HAP-1 (cell line): ENCODE data around the gene POFUT2.

ENCODE experiments used
- DNase-seq, 2 experiments: peaks; one replicate each; pipeline ENCODE4 v3.0.0-alpha.2; 2016 to 2020; ENCODE audit warnings: low spot score in 2 of 2
- H3K27me3 ChIP-seq: fragments of 250-450 bp; sonication (Bioruptor Pico); 2 replicates; pipeline ENCODE4 v1.5.1; 2020; ENCODE audit warnings: low read depth, mild to moderate bottlenecking, moderate library complexity
- H3K36me3 ChIP-seq: fragments of 250-450 bp; sonication (Bioruptor Pico); replicated peaks from 2 replicates; pipeline ENCODE4 v1.5.1; 2020; ENCODE audit warnings: mild to moderate bottlenecking
- H3K4me1 ChIP-seq: fragments of 250-450 bp; sonication (Bioruptor Pico); 2 replicates; pipeline ENCODE4 v1.5.1; 2020; ENCODE audit warnings: mild to moderate bottlenecking
- H3K4me3 ChIP-seq: fragments of 250-450 bp; sonication (Bioruptor Pico); 2 replicates; pipeline ENCODE4 v1.5.1; 2020; ENCODE audit warnings: mild to moderate bottlenecking, moderate library complexity
- H3K9me3 ChIP-seq: fragments of 250-450 bp; sonication (Bioruptor Pico); 2 replicates; pipeline ENCODE4 v1.5.1; 2020; ENCODE audit warnings: mild to moderate bottlenecking, moderate library complexity
- in situ Hi-C: fragments of 300-500 bp; cut with MboI; formaldehyde crosslinking; loops from 3 replicates; pipeline ENCODE4 v1.14.3; 2020; ENCODE audit warnings: low sequenced_read_pairs, inconsistent platforms, mixed read lengths

The POFUT2 gene

DNA sequence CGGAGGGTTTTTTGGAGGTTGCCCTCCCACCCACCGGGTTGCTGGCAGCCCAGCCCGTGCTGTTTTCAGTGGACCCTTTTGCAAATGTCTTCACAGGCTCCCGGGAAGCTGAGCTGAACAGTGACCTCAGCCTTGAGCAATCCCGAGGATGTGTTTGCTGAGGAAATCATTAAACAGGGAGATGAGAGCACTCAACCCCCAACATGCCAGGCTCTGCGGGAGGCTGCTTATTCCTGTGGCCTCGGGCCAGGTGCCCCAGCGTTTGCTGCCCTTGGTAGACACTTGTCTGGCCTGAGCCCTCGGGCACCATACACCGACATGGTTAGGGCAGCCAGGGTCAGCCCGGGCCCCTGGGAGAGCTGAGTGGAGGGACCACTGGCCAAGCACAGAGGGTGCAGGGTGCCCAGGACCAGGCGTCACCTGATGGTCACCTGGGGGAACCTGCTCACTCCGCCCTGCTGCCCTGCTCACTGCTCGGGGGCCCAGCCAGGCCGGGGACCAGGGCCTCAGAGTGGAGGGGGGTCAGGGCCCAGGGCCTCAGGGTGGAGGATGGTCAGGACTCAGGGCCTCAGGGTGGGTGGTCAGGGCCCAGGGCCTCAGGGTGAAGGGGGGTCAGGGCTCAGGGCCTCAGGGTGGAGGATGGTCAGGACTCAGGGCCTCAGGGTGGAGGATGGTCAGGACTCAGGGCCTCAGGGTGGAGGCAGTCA is 42.5 kb upstream of the POFUT2 start:
- Histone ChIP-seq H3K4me3 (no peak overlapping the region), H3K4me1 (no peaks in the 10 kb centered on the region), H3K36me3 (no peaks in the 10 kb centered on the region), H3K27me3 (no peaks in the 10 kb centered on the region), H3K9me3 (no peaks in the 10 kb centered on the region)
- DNase-seq = no peak
- in situ Hi-C loops = no loop called here

GRCh38 chr21:45329261-45330074 is 41.8 kb upstream of the POFUT2 start:
- no peaks in the 10 kb centered on the region for H3K27me3 ChIP-seq
- H3K9me3 ChIP-seq = no peaks in the 10 kb centered on the region
- no peak for DNase-seq
- no peaks in the 10 kb centered on the region for H3K36me3 ChIP-seq
- in situ Hi-C loops = no loop called here
- H3K4me1 ChIP-seq = no peaks in the 10 kb centered on the region
- no peak overlapping the region for H3K4me3 ChIP-seq

DNA sequence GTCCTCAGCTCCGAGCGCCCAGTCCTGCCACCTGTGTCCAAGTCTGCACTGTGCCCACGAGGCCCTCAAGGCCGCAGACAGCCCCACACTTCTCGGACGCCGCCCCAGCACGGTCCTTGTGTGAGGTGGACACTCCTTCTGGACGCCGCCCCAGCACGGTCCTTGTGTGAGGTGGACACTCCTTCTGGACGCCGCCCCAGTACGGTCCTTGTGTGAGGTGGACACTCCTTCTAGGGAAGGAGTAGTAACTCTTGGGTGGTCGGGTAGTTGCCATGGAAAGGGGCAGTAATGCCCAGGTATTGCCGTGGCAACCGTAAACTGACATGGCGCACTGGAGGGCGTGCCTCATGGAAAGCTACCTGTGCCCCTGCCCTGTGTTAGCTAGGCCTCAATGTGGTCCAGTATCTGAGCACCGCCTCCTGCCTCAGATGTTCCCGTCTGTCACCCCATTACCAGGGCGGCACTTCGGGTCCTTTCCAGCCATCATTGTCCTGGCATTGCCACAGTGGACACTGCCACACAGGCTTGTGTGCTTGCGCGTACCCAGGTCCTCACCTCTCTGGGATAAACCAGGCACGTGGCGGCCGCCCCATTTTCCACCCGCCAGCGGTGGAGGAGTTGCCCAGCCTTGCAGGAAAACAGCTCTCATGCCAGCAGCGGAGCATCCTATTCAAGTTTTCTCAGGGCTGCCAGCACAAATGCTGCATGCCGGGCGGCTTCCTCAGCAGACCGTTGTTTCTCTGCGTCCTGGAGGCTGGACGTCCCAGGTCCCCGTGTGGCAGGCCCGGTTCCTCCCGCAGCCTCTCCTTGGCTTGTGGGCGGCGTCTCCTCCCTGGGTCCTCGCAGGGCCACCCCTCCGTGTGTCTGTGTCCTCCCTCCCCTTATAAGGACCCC is 40.8 kb upstream of the POFUT2 start:
- Histone ChIP-seq H3K27me3 (no peaks in the 10 kb centered on the region), H3K4me3 (no peak overlapping the region), H3K4me1 (no peaks in the 10 kb centered on the region), H3K9me3 (no peaks in the 10 kb centered on the region), H3K36me3 (no peaks in the 10 kb centered on the region)
- DNase-seq = no peak
- in situ Hi-C loops = no loop called here

- Histone ChIP-seq H3K9me3 (no peaks in the 10 kb centered on the region), H3K27me3 (no peaks in the 10 kb centered on the region), H3K4me3 (no peak overlapping the region), H3K4me1 (no peaks in the 10 kb centered on the region), H3K36me3 (no peaks in the 10 kb centered on the region)
- in situ Hi-C loops = no loop called here
- DNase-seq = no peak
These were observed 39.9 kb upstream of the POFUT2 start for GRCh38 chr21:45327441-45328197.

- DNase-seq = no peak
- in situ Hi-C loops = no loop called here
- H3K27me3 ChIP-seq = no peaks in the 10 kb centered on the region
- H3K36me3 ChIP-seq = no peaks in the 10 kb centered on the region
- no peak overlapping the region for H3K4me3 ChIP-seq
- no peaks in the 10 kb centered on the region for H3K4me1 ChIP-seq
- no peaks in the 10 kb centered on the region for H3K9me3 ChIP-seq
These were observed 39.3 kb upstream of the POFUT2 start for GRCh38 chr21:45326891-45327440.

- no peaks in the 10 kb centered on the region for H3K4me1 ChIP-seq
These were observed 38.6 kb upstream of the POFUT2 start for GRCh38 chr21:45326169-45326851.

GRCh38 chr21:45325206-45326168 is 37.8 kb upstream of the POFUT2 start:
- H3K4me3 ChIP-seq = no peak overlapping the region
- no peaks in the 10 kb centered on the region for H3K27me3 ChIP-seq
- H3K36me3 ChIP-seq = no peaks in the 10 kb centered on the region
- no peak for DNase-seq
- in situ Hi-C loops = no loop called here
- H3K4me1 ChIP-seq = no peaks in the 10 kb centered on the region
- no peaks in the 10 kb centered on the region for H3K9me3 ChIP-seq

More at GRCh38 chr21:45326169-45326851, 38.6 kb upstream of the POFUT2 start:
- no peak for DNase-seq
- H3K9me3 ChIP-seq = no peaks in the 10 kb centered on the region
- H3K36me3 ChIP-seq = no peaks in the 10 kb centered on the region
- no peak overlapping the region for H3K4me3 ChIP-seq
- H3K27me3 ChIP-seq = no peaks in the 10 kb centered on the region
- in situ Hi-C loops = no loop called here

DNA sequence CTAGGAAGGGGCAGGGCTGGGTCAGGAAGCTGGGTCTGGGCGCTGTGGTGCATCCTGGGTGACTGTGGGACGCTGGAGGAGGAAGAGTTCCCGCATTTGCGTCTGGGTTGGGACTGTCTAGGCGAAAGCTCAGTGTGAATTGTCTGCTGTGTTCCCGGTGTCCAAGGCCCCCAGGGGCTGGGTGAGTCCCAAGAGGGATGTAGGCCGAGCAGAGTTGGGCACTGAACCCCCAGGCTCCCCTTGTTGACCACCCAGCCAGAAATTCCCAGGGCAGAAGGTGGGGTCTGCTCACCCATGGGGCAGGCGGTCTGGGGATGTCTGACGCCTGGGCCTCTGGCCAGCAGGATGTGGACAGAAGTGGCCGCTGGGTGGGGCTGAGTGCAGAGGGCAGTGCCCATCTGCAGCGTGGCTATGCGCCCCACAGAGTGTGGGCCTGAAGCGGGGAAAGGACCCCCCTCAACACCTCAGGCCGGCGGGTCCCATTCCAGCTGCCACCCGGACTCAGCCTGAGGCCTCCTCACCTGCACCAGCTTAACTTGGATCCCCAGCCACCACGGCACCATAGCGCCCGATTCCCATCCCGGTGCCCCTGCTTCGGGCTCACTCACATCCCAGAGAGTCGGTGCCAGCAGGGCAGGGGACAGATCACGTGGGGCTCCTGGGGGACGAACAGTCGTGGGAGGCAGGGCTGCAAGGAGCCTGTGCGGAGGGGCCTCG is 37.0 kb upstream of the POFUT2 start:
- Histone ChIP-seq H3K4me3 (no peak overlapping the region), H3K36me3 (no peaks in the 10 kb centered on the region), H3K4me1 (no peaks in the 10 kb centered on the region), H3K27me3 (no peaks in the 10 kb centered on the region), H3K9me3 (no peaks in the 10 kb centered on the region)
- in situ Hi-C loops = no loop called here
- no peak for DNase-seq

DNA sequence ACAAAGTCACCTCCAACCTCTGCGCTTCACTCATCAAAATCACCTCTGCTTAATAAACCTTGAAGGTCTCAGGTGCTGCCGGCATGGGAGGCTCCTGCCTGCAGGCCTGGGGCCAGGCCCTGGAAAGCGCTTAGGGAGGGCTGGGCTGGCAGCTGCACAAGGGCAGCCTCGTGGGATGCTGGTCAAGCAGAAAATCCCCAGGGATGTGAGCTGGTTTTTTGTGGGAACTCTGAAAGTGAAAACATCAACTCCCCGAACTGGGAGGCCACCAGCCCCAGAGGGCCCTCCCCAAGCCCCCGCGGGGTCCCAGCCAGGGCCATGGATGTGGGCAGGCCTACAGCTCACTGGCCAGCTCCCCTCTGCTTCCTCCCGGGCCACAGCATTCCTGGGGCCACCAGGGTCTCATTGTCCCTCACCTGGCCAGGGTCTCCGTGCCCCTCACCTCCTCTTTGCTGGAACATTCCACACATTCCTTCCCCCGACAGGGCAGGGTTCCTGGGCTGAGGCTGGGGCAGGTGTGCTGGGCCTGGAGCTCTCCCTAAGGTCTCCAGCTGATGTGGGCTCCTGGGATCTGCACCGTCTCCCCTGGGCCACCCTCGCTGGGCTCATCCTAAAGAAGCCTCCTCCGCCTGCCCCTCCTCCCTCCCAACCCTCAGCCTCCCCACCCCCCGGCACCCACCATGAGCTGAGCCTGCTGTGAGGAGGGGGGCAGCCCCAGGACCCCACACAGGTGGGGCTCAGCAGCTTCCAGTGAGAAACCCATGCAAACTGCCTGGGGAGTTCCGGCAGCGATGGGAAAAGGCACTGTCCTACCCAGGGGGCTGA is 36.0 kb upstream of the POFUT2 start:
- in situ Hi-C loops = no loop called here
- Histone ChIP-seq H3K9me3 (no peaks in the 10 kb centered on the region), H3K36me3 (no peaks in the 10 kb centered on the region), H3K27me3 (no peaks in the 10 kb centered on the region), H3K4me3 (no peak overlapping the region), H3K4me1 (no peaks in the 10 kb centered on the region)
- no peak for DNase-seq

DNA sequence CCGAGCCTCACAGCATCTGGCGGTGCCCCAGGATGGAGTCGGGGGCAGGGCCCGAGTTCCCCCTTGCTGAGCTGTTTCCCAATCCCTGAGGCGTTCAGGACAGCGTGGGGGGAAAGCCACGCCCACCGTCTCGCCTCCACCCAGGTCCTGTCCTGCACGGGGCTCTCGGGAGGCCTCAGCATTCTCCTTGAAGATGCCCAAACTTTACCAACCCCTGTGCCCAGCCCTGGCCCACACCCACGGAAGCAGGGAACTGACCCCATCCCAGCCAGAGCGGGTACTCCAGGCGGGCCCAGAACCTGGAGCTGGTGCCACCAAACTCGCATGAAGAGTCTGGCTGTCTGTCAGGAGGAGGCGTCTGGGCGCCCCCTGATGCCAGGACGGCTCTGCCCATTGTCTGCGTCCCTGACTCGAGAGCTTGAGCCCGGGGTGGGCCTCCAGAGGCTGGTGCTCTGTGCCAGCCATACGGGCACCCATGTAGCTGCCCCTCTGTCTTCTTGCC is 35.3 kb upstream of the POFUT2 start:
- in situ Hi-C loops = no loop called here
- Histone ChIP-seq H3K27me3 (no peaks in the 10 kb centered on the region), H3K9me3 (no peaks in the 10 kb centered on the region), H3K4me1 (no peaks in the 10 kb centered on the region), H3K36me3 (no peaks in the 10 kb centered on the region), H3K4me3 (no peak overlapping the region)
- DNase-seq = no peak
